SK-N-SH treated with all-trans-retinoic acid at 6 μM for 48 hours (cell line): ENCODE results near the gene KLHL18.

ENCODE experiments used
- ATAC-seq: fragments of 200-7000 bp; cut with Tn5 transposase; 3 replicates; pipeline ENCODE4 v1.9.1; 2020; ENCODE audit warnings: mild to moderate bottlenecking, moderate library complexity
- ARNTL ChIP-seq: fragments of 450-650 bp; formaldehyde crosslinking; IDR thresholded peaks from 2 replicates; pipeline ENCODE4 v1.5.0; 2020; ENCODE audit warnings: low read depth, mild to moderate bottlenecking, moderate library complexity, borderline replicate concordance
- CSDC2 ChIP-seq: fragments of 250-450 bp; sonication (Bioruptor Pico); IDR thresholded peaks from 2 replicates; pipeline ENCODE4 v1.5.0; 2020; ENCODE audit warnings: mild to moderate bottlenecking, moderate library complexity
- GLIS3 ChIP-seq: fragments of 250-450 bp; sonication (Bioruptor Pico); IDR thresholded peaks from 2 replicates; pipeline ENCODE4 v1.5.0; 2020; ENCODE audit warnings: mild to moderate bottlenecking, moderate library complexity
- ISL1 ChIP-seq: fragments of 250-450 bp; sonication (Bioruptor Pico); IDR thresholded peaks from 2 replicates; pipeline ENCODE4 v2.1.2; 2022; ENCODE audit warnings: mild to moderate bottlenecking, moderate library complexity
- OSR1 ChIP-seq: fragments of 250-450 bp; sonication (Bioruptor Pico); IDR thresholded peaks from 2 replicates; pipeline ENCODE4 v1.8.0; 2022; ENCODE audit warnings: moderate library complexity, mild to moderate bottlenecking, inconsistent platforms
- PPARA ChIP-seq: fragments of 250-450 bp; sonication (Bioruptor Pico); IDR thresholded peaks from 2 replicates; pipeline ENCODE4 v1.5.0; 2020; ENCODE audit warnings: mild to moderate bottlenecking, borderline replicate concordance
- SNAI2 ChIP-seq: fragments of 250-450 bp; sonication (Bioruptor Pico); IDR thresholded peaks from 2 replicates; pipeline ENCODE4 v1.5.0; 2020; ENCODE audit warnings: mild to moderate bottlenecking, moderate library complexity
- TOX ChIP-seq: fragments of 250-450 bp; sonication (Bioruptor Pico); IDR thresholded peaks from 2 replicates; pipeline ENCODE4 v1.8.0; 2021; ENCODE audit warnings: mild to moderate bottlenecking, moderate library complexity, borderline replicate concordance
- ZFP3 ChIP-seq: fragments of 250-450 bp; sonication (Bioruptor Pico); IDR thresholded peaks from 2 replicates; pipeline ENCODE4 v1.5.0; 2020; ENCODE audit warnings: mild to moderate bottlenecking, moderate library complexity
- ZNF70 ChIP-seq: fragments of 450-650 bp; formaldehyde crosslinking; IDR thresholded peaks from 2 replicates; pipeline ENCODE4 v1.5.0; 2020; ENCODE audit warnings: mild to moderate bottlenecking, moderate library complexity
- ZNF8 ChIP-seq: fragments of 450-650 bp; formaldehyde crosslinking; IDR thresholded peaks from 2 replicates; pipeline ENCODE4 v1.5.0; 2020; ENCODE audit warnings: mild to moderate bottlenecking, moderate library complexity
- TF ChIP-seq, protein P1 (sequence below): fragments of 250-450 bp; sonication (Bioruptor Pico); IDR thresholded peaks from 2 replicates; pipeline ENCODE4 v1.8.0; 2021; ENCODE audit warnings: low read depth, mild to moderate bottlenecking, moderate library complexity, borderline replicate concordance
- TF ChIP-seq, protein P2 (sequence below): fragments of 250-450 bp; sonication (Bioruptor Pico); IDR thresholded peaks from 2 replicates; pipeline ENCODE4 v1.5.1; 2021; ENCODE audit warnings: mild to moderate bottlenecking, moderate library complexity
- TF ChIP-seq, protein P3 (sequence below): fragments of 250-450 bp; sonication (Bioruptor Pico); IDR thresholded peaks from 2 replicates; pipeline ENCODE4 v1.5.0; 2020; ENCODE audit warnings: mild to moderate bottlenecking, moderate library complexity
- TF ChIP-seq, protein P4 (sequence below): fragments of 250-450 bp; sonication (Bioruptor Pico); IDR thresholded peaks from 2 replicates; pipeline ENCODE4 v1.8.0; 2020; ENCODE audit warnings: mild to moderate bottlenecking, moderate library complexity, borderline replicate concordance
- TF ChIP-seq, protein P5 (sequence below): fragments of 250-450 bp; sonication (Bioruptor Pico); IDR thresholded peaks from 2 replicates; pipeline ENCODE4 v1.5.1; 2020; ENCODE audit warnings: low read depth, mild to moderate bottlenecking, moderate library complexity

KLHL18 gene

DNA sequence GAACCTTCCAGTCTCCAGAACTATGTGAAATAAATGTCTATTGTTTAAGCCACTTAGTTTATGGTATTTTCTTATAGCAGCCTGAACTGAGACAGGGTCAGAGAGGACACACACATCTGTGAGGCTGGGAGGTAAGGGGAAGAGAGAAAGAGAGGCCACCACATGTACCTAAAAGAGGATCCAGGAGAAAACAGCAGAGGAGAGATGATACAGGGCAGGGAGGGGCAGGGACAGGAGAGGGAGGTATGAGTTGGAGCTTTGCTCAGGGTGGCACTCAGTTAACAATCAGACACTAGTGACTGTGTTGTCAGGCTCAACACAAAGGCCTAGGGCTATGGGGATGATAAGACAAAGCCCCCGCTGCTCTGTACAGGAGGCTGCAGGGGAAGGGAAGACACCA lies 17.7 kb upstream of the KLHL18 start:
- TF ChIP-seq CSDC2 (CRISPR knock-in tag) (no peak), GLIS3 (CRISPR knock-in tag) (no peak), OSR1 (CRISPR knock-in tag) (no peak), ZFP3 (CRISPR knock-in tag) (no peak), ARNTL (CRISPR knock-in tag) (no peak), ISL1 (CRISPR knock-in tag) (no peak), SNAI2 (no peak), ZNF8 (no peak)
- TF ChIP-seq, protein P1, sequence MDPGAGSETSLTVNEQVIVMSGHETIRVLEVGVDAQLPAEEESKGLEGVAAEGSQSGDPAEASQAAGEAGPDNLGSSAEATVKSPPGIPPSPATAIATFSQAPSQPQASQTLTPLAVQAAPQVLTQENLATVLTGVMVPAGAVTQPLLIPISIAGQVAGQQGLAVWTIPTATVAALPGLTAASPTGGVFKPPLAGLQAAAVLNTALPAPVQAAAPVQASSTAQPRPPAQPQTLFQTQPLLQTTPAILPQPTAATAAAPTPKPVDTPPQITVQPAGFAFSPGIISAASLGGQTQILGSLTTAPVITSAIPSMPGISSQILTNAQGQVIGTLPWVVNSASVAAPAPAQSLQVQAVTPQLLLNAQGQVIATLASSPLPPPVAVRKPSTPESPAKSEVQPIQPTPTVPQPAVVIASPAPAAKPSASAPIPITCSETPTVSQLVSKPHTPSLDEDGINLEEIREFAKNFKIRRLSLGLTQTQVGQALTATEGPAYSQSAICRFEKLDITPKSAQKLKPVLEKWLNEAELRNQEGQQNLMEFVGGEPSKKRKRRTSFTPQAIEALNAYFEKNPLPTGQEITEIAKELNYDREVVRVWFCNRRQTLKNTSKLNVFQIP (CRISPR knock-in tag) = no peak
- TF ChIP-seq, protein P2, sequence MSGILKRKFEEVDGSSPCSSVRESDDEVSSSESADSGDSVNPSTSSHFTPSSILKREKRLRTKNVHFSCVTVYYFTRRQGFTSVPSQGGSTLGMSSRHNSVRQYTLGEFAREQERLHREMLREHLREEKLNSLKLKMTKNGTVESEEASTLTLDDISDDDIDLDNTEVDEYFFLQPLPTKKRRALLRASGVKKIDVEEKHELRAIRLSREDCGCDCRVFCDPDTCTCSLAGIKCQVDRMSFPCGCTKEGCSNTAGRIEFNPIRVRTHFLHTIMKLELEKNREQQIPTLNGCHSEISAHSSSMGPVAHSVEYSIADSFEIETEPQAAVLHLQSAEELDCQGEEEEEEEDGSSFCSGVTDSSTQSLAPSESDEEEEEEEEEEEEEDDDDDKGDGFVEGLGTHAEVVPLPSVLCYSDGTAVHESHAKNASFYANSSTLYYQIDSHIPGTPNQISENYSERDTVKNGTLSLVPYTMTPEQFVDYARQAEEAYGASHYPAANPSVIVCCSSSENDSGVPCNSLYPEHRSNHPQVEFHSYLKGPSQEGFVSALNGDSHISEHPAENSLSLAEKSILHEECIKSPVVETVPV (CRISPR knock-in tag) = no peak
- TF ChIP-seq, protein P3, sequence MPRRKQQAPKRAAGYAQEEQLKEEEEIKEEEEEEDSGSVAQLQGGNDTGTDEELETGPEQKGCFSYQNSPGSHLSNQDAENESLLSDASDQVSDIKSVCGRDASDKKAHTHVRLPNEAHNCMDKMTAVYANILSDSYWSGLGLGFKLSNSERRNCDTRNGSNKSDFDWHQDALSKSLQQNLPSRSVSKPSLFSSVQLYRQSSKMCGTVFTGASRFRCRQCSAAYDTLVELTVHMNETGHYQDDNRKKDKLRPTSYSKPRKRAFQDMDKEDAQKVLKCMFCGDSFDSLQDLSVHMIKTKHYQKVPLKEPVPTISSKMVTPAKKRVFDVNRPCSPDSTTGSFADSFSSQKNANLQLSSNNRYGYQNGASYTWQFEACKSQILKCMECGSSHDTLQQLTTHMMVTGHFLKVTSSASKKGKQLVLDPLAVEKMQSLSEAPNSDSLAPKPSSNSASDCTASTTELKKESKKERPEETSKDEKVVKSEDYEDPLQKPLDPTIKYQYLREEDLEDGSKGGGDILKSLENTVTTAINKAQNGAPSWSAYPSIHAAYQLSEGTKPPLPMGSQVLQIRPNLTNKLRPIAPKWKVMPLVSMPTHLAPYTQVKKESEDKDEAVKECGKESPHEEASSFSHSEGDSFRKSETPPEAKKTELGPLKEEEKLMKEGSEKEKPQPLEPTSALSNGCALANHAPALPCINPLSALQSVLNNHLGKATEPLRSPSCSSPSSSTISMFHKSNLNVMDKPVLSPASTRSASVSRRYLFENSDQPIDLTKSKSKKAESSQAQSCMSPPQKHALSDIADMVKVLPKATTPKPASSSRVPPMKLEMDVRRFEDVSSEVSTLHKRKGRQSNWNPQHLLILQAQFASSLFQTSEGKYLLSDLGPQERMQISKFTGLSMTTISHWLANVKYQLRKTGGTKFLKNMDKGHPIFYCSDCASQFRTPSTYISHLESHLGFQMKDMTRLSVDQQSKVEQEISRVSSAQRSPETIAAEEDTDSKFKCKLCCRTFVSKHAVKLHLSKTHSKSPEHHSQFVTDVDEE (CRISPR knock-in tag) = no peak
- TF ChIP-seq, protein P4, sequence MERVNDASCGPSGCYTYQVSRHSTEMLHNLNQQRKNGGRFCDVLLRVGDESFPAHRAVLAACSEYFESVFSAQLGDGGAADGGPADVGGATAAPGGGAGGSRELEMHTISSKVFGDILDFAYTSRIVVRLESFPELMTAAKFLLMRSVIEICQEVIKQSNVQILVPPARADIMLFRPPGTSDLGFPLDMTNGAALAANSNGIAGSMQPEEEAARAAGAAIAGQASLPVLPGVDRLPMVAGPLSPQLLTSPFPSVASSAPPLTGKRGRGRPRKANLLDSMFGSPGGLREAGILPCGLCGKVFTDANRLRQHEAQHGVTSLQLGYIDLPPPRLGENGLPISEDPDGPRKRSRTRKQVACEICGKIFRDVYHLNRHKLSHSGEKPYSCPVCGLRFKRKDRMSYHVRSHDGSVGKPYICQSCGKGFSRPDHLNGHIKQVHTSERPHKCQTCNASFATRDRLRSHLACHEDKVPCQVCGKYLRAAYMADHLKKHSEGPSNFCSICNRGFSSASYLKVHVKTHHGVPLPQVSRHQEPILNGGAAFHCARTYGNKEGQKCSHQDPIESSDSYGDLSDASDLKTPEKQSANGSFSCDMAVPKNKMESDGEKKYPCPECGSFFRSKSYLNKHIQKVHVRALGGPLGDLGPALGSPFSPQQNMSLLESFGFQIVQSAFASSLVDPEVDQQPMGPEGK (CRISPR knock-in tag) = no peak
- ATAC-seq = no peak

DNA sequence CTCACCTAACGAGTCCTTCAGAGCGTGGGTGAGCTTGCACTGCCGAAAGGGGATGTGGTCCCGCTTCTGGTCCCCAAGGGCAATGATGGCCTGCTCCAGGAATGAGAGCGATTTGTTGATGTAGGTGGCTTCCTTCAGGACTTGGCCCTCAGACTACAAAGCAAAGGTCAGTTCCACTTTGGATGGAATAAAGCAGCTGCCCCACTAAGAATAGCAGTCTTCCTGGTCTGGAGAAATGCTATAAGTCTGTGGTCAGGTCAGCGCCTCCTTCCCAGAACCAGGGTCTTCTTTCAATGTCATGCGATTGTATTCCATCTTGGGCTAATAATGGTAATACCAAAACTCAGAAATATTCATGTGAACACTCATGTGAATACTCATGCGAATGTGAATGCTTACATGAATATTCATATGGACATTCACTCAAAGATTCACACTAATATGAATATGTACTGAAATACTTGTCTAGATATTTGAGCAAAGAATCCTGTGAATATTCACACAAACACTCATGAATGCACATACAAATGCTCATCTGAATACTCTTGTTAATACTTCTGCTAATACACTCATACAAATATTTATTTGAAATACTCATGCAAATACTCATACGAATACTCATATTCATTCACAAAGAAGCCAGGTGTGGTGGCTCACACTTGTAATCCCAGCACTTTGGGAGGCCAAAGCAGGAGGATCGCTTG lies 16.9 kb upstream of the KLHL18 start:
- TF ChIP-seq, protein P5, sequence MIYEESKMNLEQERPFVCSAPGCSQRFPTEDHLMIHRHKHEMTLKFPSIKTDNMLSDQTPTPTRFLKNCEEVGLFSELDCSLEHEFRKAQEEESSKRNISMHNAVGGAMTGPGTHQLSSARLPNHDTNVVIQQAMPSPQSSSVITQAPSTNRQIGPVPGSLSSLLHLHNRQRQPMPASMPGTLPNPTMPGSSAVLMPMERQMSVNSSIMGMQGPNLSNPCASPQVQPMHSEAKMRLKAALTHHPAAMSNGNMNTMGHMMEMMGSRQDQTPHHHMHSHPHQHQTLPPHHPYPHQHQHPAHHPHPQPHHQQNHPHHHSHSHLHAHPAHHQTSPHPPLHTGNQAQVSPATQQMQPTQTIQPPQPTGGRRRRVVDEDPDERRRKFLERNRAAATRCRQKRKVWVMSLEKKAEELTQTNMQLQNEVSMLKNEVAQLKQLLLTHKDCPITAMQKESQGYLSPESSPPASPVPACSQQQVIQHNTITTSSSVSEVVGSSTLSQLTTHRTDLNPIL (CRISPR knock-in tag) = no peak
- TF ChIP-seq PPARA (no peak), TOX (CRISPR knock-in tag) (no peak), ZFP3 (CRISPR knock-in tag) (no peak), SNAI2 (no peak), ZNF8 (no peak), CSDC2 (CRISPR knock-in tag) (no peak), ZNF70 (CRISPR knock-in tag) (no peak), OSR1 (CRISPR knock-in tag) (no peak)
- TF ChIP-seq, protein P3 (CRISPR knock-in tag) = no peak
- TF ChIP-seq, protein P4 (CRISPR knock-in tag) = no peak
- no peak for ATAC-seq
